AG09309 (cell line): ENCODE results near the gene TENT4B.
"Not testable (repeated sequence)": the region's sequence is repeated elsewhere in the genome, so short reads cannot be mapped to it uniquely, and the experiment has no call there.

Source experiments
- DNase-seq: peaks from one replicate; pipeline ENCODE4 v3.0.0-alpha.2; 2010; ENCODE audit warnings: low read depth
- H3K4me3 ChIP-seq: 2 replicates; pipeline ENCODE4 v1.5.1; 2011; ENCODE audit warnings: mild to moderate bottlenecking, low read depth, low read length, moderate library complexity; ENCODE audit not compliant: control insufficient read depth
- CTCF ChIP-seq: IDR thresholded peaks from 2 replicates; pipeline ENCODE4 v1.5.1; 2011; ENCODE audit warnings: mild to moderate bottlenecking, low read depth, low read length, inconsistent platforms; ENCODE audit not compliant: insufficient read depth, control insufficient read depth; ENCODE audit errors: missing control alignments

The TENT4B gene

GRCh38 chr16:50234771-50235556 lies 81.9 kb downstream of the TENT4B start:
- TF ChIP-seq CTCF: no peak
- DNase-seq: no peak
- no peak overlapping the region for H3K4me3 ChIP-seq

GRCh38 chr16:50235581-50235980 lies 82.5 kb downstream of the TENT4B start:
- H3K4me3 ChIP-seq: no peak overlapping the region
- DNase-seq: no peak
- TF ChIP-seq CTCF: no peak

GRCh38 chr16:50238314-50238713 lies 85.2 kb downstream of the TENT4B start:
- TF ChIP-seq CTCF: no peak
- no peak overlapping the region for H3K4me3 ChIP-seq
- no peak for DNase-seq

DNA sequence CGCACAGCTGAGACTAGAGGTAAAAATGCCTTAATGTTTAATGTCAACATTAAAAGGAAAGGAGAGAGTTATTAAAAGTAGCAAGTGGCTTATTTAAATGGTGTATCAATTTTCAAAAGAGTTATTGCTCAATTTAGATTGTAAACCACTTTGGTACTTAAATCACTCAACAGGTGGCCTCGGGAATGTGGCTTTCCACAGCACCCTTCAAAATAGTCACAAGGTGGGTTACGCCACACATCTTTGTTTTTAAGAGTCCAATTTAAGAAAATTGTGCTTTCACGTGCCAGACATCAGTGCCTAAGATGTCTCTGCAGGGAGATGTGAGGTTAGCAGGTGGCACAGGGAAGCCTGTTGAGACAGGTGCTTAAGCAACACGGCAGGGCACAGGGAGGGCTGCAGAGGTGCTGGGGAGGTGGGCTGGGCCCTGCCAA lies 85.8 kb downstream of the TENT4B start:
- H3K4me3 ChIP-seq: no peak overlapping the region
- no peak for DNase-seq
- no peak for TF ChIP-seq CTCF

- not testable (repeated sequence) for DNase-seq, H3K4me3 ChIP-seq
Observed at GRCh38 chr16:50243024-50243423, 89.9 kb downstream of the TENT4B start.

DNA sequence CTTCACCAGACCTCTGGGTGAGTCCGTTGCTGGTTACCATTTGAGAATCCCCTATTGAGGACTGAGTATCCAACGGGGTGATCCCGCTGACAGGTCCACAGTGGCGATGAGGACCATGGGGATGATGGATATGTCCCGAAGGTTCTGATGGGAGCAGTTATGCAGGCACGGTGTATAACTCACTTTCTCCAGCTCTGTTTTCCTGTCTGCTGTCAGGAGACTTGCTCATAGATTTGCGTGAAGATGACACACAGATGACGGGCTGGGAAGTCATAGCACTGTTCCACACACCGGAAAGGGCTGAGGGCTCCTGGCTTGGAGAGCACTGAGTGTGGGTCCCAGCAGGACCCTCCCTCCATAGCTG lies 91.0 kb downstream of the TENT4B start:
- no peak for TF ChIP-seq CTCF
- no peak for DNase-seq
- no peak overlapping the region for H3K4me3 ChIP-seq

- DNase-seq: no peak
- TF ChIP-seq CTCF: no peak
- no peak overlapping the region; the same call in 1 of the 2 replicates for H3K4me3 ChIP-seq
Observed at GRCh38 chr16:50244504-50245416, 91.7 kb downstream of the TENT4B start.
